CD4-positive, alpha-beta T cell treated with Interleukin-17A for 4 hours (primary cell): ENCODE data around the gene TIMP2.
"Not testable (repeated sequence)": the region's sequence is repeated elsewhere in the genome, so short reads cannot be mapped to it uniquely, and the experiment has no call there.

Experiments
- DNase-seq: peaks from one replicate; pipeline ENCODE4 v3.0.0-alpha.2; 2020; ENCODE audit warnings: mixed read lengths

Gene TIMP2

DNA sequence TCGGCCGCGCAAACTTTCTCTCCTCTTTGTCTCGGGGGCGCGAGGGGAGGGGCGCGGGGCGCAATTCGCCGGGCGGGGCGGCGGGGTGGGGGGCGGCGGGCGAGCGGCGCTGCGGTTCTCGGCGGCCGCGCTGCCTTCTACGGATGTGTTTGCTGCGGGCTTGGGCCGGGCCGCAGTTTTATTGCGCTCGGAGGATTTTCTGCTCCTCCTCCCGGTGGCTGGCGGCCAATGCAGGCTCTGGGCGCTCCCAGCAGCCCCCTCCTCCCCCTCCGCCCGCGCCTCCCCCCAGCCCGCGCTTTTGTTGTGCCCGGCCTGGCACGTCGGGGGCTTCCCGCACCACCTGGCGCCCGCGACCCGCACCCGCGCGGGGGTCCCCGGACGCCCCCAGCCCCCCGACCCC is at the start of gene TIMP2:
Gene TIMP2 (minus strand): TSS at position 154 of the 400 bp plus-strand sequence. CDS start 299 bp downstream, outside the sequence.
- peak; percentile 81 for DNase-seq

GRCh38 chr17:78973792-78974520 is 48.8 kb upstream of the TIMP2 start:
- DNase-seq, result no peak

DNA sequence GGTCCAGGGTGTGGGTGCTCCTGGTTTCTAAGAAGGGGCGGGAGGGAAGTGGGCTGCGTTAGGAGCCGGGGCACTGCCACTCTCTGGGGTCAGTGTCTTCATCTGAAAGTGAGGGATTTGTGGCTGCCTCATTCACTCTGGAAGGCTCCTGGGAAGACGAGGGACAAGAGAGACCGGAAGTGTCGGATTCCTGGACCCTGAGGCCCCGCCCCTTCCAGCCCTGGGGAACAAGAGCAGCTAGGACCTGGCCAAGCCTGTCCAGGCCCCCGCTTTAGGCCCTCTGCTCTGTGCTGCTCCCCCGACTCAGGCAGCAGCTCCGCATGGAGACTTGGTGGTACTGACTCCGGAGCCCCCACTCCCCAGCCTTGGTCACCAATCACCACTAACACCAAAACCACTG is 48.0 kb upstream of the TIMP2 start:
- DNase-seq, result no peak

DNA sequence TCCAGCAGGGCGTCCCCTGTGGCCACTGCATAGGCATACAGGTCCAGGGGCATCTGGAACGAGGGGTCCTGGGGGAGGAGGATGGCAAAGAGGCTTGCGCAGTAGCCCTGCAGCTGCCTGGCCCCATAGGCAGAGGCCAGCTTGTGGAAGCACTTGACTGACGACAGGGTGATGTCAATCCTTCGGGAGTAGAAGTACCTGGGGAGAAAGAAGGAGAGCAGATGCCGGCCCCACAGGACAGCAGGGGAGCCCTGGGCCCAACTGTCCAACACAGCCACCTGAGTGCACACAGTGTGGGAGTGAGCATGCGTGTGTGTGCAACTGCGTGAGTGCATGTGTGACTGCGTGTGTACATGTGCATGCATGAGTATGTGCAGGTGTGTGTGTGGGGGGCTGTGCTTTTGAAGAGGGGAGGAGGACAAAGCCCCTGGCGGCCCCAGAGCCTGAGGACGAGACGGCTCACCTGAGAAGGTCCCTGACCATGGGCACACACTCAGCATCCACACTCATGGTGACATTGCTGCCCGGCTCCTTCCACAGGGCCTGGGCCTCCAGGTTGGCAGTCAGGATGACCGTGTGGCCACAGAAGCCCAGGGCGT is 47.4 kb upstream of the TIMP2 start:
- DNase-seq, result no peak

DNA sequence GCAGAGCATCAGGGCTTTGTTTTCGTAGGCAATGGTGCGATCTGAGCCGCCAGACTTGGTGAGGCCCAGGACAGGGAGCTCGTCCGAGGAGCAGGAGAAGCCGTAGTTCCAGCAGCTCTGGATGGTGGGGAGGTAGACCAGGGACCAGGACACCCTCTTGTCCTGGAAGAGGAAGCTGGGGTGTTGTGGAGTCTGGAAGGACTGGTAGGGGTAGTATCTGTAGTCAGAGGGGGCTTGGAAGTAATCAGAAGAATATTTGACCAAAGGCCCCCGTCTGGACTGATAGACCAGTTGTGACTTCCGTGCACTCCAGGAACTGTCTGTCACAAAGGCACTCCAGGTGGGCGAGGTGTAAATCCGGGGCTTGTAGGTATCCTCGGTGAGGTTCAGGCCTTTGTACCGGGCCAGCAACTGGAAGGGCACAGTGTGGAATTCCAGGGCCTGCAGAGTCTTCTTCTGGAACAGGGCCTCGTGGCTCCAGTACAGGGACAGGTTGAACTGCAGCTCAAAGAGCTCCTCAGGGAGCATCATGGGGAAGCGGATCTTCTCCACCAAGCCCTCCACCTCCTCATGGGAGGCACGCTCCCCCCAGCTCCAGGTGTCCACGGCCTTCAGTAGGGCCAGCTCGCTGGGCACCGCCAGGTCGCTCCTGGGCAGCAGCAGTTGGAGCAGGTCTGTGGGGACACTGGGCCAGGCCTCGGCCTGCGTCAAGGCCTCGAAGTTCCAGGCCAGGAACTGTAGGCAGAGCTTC is 46.7 kb upstream of the TIMP2 start:
- DNase-seq, result no peak

DNA sequence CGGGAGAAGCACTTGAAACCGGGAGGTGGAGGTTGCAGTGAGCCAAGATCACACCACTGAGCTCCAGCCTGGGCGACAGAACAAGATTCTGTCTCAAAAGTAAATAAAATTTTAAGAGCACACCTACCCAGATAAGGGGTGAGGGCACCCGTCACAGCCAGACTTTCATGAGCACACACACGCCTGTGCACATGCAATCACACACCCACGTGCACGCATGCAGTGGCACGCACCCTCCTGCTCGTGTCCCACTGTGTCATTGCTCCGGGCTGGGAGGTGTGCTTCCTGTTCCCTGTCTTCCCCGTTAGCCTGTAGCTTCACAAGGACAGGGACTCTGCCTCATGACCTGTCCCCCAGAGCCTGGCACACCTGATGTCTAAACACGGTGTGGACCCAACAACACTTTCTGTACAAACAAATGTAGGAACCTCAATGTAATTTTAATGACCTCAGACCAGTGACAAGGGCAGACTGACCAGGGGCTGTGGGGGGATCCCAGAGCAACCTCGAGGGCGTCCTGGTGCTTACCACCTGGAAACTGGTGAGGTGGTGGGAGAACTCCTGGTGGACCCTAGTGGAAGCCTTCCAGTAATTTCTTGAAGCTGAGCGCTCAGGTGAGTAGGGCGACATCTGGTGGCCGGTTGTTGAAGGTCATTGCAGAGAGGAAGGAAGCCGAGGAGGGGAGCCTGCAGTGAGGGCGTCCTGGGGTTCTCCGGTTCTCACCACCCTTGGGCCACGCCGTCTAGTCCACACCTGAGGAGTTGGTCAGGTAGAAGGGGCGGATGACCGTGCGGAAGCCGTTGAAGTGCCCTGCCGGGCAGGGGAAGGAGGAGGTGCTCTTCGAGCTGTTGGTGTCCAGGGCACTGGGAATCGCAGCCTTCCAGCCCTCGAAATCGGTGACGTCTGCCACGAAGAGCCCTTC is 45.9 kb upstream of the TIMP2 start:
- peak; percentile 86 for DNase-seq

- no peak for DNase-seq
These were observed 44.7 kb upstream of the TIMP2 start for GRCh38 chr17:78969865-78970264.

DNA sequence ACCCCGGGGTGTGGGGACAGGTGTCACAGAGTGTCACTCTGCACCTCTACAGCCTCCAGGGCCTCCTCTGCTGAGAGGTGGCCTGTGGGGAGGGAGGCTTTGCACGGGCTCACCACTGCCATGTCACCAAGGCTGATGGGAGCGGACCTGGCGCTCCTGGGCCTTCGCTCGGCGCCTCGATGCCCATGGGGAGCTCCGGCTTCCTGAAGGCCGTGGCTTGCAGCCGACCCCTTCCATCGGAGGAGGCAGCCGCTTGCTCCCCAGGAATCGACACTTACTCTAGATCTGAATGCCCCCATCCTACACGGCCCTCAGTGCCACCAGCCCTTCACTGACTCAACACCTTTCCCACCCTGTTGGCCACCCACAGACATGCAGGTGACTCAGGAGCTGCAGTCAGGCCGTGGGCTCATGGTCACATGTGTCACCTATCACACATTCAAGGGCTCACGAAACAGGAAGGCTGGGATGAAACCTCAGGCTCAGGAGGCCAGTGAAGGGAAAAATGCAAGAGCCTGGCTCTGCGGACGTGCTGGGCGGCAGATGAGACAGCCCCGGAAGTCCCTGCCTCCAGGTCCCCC is 42.7 kb upstream of the TIMP2 start:
- DNase-seq, result no peak

DNA sequence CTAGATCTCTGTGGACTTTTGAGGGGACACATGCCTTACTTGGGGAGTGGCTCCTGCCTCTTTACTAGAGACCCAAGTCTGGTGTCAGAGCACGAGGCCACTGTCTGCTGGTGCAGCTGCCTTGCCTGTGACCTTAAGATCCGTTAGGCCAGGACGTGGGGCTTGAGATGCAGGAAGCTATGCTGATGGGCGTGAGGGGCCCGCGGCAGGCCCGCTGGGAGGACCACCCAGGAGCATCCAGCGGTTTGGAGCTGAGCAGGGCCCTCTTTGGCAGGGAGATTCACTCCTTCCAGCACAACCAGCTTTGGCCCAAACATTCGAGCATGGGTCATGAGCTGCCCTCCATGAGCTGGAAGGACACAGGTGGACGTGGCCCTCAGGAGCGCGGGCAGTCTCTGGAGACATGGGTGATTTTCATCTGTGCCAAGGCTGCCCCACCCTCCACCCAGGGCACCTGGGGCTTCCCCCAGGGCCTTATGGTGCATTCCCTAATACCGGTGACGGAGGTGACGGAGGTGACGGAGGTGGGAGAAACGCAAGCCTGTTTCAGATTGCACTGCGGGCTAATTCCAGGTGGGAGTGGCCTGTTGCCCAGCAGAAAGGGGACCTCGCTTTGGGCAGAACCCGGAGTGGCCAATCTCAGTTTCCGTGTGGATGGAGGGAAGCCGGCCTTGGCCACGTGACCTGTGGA is 41.9 kb upstream of the TIMP2 start:
- DNase-seq, result no peak

GRCh38 chr17:78966123-78966813 is 41.1 kb upstream of the TIMP2 start:
- no peak for DNase-seq

- DNase-seq, result no peak
These were observed 40.3 kb upstream of the TIMP2 start for GRCh38 chr17:78965491-78965924.

- DNase-seq, result no peak
These were observed 38.2 kb upstream of the TIMP2 start for GRCh38 chr17:78963378-78963777.

GRCh38 chr17:78962984-78963348 is 37.8 kb upstream of the TIMP2 start:
- DNase-seq, result not testable (repeated sequence)

DNA sequence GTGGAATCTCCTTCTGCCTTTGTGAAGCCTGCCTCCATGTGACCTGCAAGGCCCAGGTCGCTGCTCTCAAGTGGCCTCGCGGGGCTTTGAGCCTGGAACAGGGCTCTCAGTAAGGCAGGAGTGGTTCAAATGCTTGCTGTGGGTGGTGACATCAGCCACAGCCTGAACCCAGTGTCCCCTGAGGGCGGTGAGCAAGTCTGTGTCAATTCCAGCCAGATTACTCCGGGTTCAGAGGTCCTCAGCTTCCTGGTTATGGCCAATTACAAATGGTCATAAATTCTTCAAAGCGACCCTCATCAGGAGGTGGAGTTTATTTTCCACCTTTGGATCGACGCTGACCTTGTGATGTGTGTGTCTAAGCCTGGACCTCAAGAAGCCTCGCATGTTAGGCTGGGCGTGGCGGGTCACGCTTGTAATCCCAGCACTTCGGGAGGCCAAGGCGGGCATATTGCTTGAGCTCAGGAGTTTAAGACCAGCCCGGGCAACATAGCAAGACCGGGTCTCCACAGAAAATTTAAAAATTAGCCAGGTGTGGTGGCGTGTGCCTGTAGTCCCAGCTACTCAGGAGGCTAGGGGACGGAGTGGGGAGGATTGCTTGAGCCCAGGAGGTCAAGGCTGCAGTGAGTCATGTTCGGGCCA is 37.3 kb upstream of the TIMP2 start:
- no peak for DNase-seq

- DNase-seq, result no peak
These were observed 36.4 kb upstream of the TIMP2 start for GRCh38 chr17:78961571-78961970.

DNA sequence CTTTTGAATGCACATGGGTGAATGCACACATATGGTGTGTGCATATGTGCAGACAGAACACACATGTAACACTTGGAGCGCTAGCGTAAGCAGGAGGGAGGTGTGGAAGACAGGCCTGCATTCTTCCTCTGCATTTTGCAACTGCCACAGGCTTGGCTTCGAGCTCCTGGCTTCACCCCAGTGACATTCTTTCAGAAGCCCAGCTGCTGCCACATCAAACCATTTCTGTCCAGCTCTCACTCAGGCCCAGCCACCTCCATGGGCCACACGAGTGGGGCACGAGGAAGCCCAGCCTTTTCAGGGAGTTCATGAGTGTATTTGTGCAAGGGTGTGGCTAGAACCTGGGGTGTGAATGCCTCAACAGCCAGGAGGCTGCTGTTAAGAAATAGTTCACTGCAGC is 35.7 kb upstream of the TIMP2 start:
- no peak for DNase-seq

DNA sequence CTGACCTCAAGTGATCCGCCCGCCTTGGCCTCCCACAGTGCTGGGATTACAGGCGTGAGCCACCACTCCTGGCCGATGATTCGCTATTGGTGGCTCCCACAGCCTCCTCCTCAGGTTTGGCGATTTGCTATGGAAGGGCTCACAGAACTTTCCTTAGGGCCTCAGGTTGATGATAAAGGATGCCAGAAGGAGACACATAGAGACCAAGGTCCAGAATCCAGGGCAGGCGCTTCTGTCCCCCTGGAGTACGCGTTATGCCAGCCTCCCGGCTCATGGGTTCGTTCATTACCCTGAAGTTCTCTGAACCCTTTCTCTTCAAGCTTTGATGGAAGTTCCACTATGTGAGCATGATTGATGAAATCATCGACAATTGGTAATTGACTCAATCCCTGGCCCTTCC is 34.6 kb upstream of the TIMP2 start:
- DNase-seq, result no peak

DNA sequence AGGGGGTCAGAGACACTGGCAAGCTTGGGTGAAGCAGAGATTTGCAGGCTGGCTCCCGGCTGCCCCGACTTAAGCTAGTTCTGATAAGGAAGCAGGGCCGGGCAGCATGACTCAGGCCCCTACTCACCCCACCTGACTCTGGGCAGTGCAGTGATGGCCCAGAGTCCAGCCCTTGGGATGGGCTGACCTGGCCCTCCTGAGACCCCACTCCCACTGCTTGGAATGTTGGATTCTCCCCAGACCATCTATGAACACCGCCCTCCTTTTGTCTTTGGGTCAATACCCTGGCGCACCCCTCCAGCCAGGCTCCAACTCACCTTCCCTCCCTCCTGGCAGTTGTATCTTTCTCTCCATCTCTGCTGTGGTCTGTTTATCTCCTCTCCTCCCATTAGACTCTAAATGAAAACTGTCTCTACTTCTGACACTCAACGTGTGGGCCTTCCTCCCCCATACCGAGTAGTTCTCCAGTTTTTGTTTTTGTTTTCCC is 33.5 kb upstream of the TIMP2 start:
- DNase-seq, result no peak

GRCh38 chr17:78957128-78957527 is 31.9 kb upstream of the TIMP2 start:
- DNase-seq, result no peak

- DNase-seq, result no peak
These were observed 31.1 kb upstream of the TIMP2 start for GRCh38 chr17:78956254-78956653.

DNA sequence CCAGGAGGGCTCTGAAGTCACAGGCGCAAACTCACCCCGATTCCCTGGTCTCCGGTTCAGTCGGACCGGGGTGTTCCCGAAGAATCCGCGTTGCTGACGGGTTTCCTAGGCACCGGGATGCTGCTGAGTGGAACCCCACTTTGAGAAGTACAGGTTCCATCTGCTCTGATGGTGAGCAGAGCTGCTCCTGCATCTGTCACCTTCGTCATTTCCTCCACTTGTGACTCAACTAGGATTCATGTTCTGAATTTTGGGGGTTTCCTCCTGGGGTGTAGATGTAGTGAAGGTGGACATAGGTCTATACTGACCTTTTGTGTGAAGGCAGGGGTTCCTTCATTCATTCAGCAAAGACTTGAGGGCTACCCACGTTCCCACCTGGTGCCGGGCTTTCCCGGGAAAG is 29.5 kb upstream of the TIMP2 start:
- no peak for DNase-seq
